ENCODE data around the gene CDHR3.

- TF ChIP-seq CTCF (IDR thresholded peaks at IDR 0.05; ENCODE audit: insufficient read depth, low read depth, low read length) (no peak), EZH2 (IDR thresholded peaks at IDR 0.05; ENCODE audit: insufficient read depth, low read length) (no peak)
Measured at GRCh38 chr7:106054156-106054910, 91.3 kb downstream of the CDHR3 start.
